Stimulated activated memory B cell treated with anti-CD40 and anti-IgM and Interleukin-4, amounts not matched to agents 10 μg/mL and 1 μg/mL and 100 μg/mL, for 72 hours (primary cell): ENCODE results near the gene VPS35.
"Not testable (repeated sequence)": the region's sequence is repeated elsewhere in the genome, so short reads cannot be mapped to it uniquely, and the experiment has no call there.

Source experiments
- ATAC-seq: fragments of 150-1000 bp; cut with Tn5 transposase; 2 replicates; pipeline ENCODE4 v1.10.0; 2021
- H3K27ac Mint-ChIP-seq: one replicate; pipeline ENCODE4 v1.8.0; 2022; ENCODE audit warnings: mild to moderate bottlenecking, mixed read lengths
- H3K27me3 Mint-ChIP-seq: one replicate; pipeline ENCODE4 v1.8.0; 2022; ENCODE audit warnings: mixed read lengths
- H3K36me3 Mint-ChIP-seq: one replicate; pipeline ENCODE4 v1.8.0; 2022; ENCODE audit warnings: mixed read lengths
- H3K4me1 Mint-ChIP-seq: one replicate; pipeline ENCODE4 v1.8.0; 2022; ENCODE audit warnings: mixed read lengths
- H3K4me3 Mint-ChIP-seq: one replicate; pipeline ENCODE4 v1.8.0; 2022; ENCODE audit warnings: mild to moderate bottlenecking, moderate library complexity, mixed read lengths
- H3K9me3 Mint-ChIP-seq: one replicate; pipeline ENCODE4 v1.8.0; 2022; ENCODE audit warnings: mixed read lengths

The VPS35 gene

DNA sequence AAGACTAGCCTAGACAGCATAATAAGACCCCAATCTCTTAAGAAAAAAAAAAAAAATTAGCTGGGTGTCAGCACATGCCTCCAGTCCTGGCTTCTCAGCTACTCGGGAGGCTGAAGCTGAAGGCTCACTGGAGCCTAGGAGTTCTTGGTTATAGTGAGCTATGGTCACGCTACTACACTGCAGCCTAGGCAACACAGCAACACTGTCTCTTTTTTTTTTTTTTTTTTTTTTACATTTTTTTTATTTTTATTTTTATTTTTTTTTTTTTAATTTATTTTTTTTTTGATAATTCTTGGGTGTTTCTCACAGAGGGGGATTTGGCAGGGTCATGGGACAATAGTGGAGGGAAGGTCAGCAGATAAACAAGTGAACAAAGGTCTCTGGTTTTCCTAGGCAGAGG is 4.6 kb upstream of the VPS35 start:
- Mint-ChIP-seq H3K36me3 (peaks cover 31% of the 10 kb centered on the region), H3K9me3 (no peaks in the 10 kb centered on the region), H3K4me1 (peaks cover 19% of the 10 kb centered on the region), H3K27ac (no peak overlapping the region), H3K4me3 (no peak overlapping the region), H3K27me3 (no peaks in the 10 kb centered on the region)
- no peak for ATAC-seq

DNA sequence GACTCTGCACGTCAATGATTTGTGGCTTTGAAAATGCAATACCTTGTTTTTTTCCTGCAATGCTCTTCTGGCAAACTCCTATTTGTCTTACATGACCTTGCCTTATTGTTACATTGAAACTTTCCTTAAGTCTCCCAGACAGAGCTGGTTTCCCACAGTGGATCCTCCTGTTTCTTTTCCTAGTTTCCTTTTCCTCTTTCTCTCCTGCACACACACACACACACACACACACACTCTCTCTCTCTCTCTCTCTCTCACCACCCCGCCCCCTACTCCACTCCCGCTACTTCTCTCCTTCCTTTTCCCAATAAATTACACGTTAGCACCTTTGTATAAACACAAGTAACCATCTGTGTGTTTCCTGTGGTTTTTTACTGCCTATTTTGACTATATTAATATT is 2.7 kb upstream of the VPS35 start:
- Mint-ChIP-seq H3K36me3 (peaks cover 21% of the 10 kb centered on the region), H3K27me3 (no peaks in the 10 kb centered on the region), H3K4me1 (peaks cover 33% of the 10 kb centered on the region), H3K4me3 (no peak overlapping the region), H3K9me3 (no peaks in the 10 kb centered on the region), H3K27ac (no peak overlapping the region)
- ATAC-seq: no peak

DNA sequence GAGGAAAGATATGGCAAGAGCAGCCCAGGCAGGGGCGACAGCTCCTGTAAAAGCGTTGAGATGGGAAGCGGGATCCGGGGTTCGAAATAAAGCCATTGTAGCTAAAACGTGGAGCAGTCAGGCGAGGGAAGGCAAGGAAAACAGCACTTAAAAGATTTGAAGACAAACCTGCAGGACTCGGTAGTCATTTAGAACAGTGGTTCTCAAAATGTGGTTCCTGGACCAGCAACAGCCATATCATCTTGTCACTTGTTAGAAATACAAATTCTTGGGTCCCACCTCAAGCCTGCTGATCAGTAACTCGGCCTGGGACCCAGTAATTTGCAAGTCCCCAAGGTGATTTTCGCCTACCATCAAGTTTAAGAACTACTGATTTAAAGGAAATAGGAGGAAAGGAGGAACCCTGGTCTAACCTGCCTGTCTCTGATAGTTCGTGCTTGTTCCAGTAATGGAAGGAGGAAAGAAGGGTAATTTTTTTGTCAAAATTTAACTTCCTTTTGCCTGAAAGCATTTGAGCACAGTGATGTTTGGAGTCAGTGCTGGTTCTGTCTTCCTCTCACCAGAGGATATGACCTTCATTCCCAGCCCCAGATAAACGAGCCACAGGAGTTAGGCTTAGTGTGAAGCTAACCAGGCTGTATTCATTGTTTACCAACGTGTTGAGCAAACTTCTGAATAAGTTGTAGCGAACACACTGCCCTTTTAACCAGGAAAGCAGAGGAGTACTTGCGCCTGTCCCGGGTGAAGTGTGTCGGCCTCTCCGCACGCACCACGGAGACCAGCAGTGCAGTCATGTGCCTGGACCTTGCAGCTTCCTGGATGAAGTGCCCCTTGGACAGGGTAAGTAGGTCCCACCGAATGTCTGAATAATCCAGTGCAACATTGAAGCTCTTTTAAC is 1.6 kb upstream of the VPS35 start:
- no peaks in the 10 kb centered on the region for H3K27me3 Mint-ChIP-seq
- peaks cover 10% of the 10 kb centered on the region for H3K36me3 Mint-ChIP-seq
- H3K4me1 Mint-ChIP-seq: peaks cover 43% of the 10 kb centered on the region
- ATAC-seq: no peak
- H3K27ac Mint-ChIP-seq: no peak overlapping the region
- no peak overlapping the region for H3K4me3 Mint-ChIP-seq
- no peaks in the 10 kb centered on the region for H3K9me3 Mint-ChIP-seq

DNA sequence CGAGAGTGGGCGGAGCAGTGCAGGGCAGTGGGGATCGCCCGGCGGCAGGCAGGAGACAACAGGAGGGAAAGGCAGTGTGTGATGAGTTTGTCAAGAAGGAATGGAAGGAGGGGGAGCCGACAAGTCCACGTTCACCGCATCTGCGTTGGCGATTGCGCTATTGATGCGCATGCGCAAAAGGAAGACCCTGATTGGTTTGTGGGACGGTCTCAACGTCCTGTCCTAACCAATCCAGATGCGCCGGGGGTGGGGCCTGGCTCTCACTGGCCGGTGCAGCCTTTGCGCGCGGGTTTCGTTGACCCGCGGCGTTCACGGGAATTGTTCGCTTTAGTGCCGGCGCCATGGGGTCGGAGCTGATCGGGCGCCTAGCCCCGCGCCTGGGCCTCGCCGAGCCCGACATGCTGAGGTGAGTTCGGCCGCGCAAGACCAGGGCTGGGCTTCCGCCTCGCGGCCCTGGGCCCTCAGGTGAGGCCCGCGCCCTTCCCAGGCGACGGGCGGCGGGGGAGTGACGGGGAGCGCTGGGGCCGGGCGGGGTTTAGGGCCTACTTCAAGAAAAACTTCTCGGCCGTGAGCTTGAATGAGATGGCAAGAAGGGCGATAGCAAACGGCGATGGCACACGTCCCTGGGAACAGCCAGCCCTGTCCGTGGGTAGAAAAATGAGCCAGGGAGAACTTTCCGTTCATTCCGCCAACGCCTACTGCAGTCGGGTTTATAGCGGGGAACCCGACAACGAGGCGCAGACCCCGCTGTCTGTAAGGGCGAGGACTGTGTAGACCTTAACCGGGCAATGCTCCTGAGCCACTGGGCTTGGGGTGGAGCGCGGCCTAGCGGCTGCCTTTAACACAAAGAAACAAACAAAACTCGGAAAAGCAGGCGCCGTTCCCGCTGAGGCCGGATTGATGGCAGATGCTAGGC is 645 bp upstream of the VPS35 start, which contains the start of gene ORC6:
TSS of gene ORC6 (plus strand) at position 295 of the 916 bp plus-strand sequence. CDS start at position 342, 47 bp downstream.
- H3K27me3 Mint-ChIP-seq: no peaks in the 10 kb centered on the region
- H3K36me3 Mint-ChIP-seq: peaks cover 1% of the 10 kb centered on the region
- H3K9me3 Mint-ChIP-seq: no peaks in the 10 kb centered on the region
- H3K27ac Mint-ChIP-seq: no peak within 1 kb of the TSS
- peak; percentile 94 for ATAC-seq
- no peak within 1 kb of the TSS for H3K4me3 Mint-ChIP-seq
- H3K4me1 Mint-ChIP-seq: peaks cover 52% of the 10 kb centered on the region

DNA sequence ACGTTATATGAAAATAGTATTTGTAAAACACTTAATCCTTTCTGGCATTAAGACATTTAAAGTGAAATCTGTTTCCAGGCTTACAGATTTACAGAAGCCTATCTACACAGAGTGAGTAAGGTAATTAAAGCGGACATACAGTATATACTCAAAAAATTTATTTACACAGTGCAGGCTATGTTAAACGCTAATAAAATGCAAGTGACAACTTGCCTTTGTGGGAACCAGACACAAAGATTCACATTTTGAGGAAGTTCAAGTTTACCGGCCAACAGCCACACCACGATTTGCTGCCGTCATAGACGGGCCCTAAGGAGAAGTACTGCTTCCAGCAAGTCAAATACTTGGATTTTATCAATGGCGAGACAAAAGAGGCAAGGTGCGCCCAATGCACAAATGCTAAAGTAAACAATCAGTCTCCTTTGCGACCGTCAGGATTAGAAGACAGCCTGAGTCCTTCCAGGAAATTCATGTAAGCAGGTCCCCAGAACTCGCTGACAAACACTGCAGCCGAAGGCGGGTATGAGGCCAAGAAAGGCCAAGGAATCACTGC is 801 bp downstream of the VPS35 start:
- ATAC-seq: no peak
- Mint-ChIP-seq H3K4me1 (peaks cover 66% of the 10 kb centered on the region), H3K9me3 (no peaks in the 10 kb centered on the region), H3K27me3 (no peaks in the 10 kb centered on the region), H3K27ac (no peak overlapping the region), H3K4me3 (no peak overlapping the region), H3K36me3 (no peaks in the 10 kb centered on the region)

DNA sequence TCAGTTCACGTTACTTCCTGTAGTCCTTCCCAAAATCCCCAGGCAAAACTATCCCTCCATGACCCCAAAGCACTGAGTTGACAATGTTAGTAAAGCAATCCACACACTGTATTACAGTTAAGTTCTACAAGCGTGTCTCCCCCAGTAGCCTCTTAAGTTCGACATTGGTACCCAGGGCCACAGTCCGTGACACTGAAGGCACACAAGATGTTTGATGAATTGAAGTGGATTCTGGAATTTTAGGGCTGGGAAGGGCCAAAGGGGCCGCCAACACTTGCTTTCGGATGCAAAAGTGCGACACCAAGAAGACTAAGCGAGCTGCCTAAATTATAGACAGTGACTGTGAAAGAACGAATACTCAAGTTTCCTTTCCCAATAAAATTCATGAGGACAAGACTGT is 1.5 kb downstream of the VPS35 start:
- H3K27ac Mint-ChIP-seq: no peak overlapping the region
- H3K36me3 Mint-ChIP-seq: peaks cover 1% of the 10 kb centered on the region
- H3K27me3 Mint-ChIP-seq: no peaks in the 10 kb centered on the region
- H3K9me3 Mint-ChIP-seq: no peaks in the 10 kb centered on the region
- H3K4me1 Mint-ChIP-seq: peaks cover 66% of the 10 kb centered on the region
- H3K4me3 Mint-ChIP-seq: no peak overlapping the region
- no peak for ATAC-seq

DNA sequence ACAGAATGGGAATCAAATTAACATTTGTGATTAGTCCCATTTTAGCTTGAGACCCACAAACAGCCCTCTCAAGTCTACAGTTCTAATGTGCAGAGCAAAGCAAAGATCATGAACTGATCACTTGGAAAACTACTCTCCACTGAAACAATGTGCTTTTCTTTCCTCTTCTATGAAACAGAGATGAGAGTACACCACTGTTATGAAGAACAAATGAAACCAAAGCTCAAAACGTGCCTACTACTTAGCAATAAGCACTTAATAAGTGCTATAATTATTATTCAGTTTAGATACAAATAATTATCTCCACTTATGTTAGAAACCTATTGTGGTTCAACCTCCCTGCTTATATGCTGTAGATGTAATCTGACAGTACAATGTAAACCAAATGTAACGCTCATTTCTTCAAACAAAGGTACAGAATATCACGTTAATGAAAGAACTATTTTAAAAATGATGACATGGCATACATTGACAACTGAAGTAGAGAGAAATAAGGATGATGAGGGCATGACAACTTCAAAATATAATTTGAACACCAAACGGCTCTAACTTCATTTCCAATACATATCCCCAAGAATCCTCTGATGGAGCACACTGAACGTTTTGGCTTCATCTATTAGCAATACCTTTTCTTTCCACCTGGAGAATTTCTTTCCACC is 2.0 kb downstream of the VPS35 start:
- ATAC-seq: no peak
- H3K4me3 Mint-ChIP-seq: no peak overlapping the region
- H3K4me1 Mint-ChIP-seq: peaks cover 61% of the 10 kb centered on the region
- no peaks in the 10 kb centered on the region for H3K9me3 Mint-ChIP-seq
- H3K36me3 Mint-ChIP-seq: peaks cover 5% of the 10 kb centered on the region
- H3K27ac Mint-ChIP-seq: no peak overlapping the region
- no peaks in the 10 kb centered on the region for H3K27me3 Mint-ChIP-seq

DNA sequence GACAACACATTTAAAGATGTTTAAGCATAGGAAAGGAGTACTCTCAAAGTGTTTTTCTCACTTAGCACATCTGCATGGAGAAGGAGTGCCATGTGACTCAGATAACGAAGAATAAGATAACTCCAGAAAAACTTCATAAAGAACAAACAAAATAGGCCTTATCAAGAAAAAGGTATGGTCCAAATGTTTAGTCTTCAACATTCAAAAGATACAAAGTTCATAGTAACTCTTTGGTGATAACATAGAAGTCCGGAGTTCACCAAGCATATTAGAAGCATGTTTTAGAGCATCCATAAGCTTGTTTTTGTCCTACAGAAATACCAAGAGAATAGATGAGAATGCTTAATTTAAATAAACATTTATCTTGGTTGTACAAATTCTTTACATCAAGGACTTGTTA is 7.1 kb downstream of the VPS35 start:
- peaks cover 29% of the 10 kb centered on the region for H3K36me3 Mint-ChIP-seq

DNA sequence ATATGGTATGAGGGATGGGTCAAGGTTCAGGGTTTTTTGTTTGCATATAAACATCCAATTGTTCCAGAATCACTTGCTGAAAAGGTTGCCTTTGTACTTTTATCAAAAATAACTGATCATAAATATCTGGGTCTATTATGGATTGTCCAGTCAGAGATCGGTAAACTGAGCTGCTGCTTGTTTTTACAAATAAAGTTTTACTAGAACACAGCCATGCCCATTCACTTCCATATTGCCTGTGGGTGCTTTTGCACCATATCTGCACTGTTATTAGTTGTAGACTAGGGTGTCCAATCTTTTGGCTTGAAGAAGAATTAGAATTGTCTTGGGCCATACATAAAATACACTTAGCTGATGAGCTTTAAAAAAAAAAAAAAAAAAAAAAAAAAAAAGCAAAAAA is 11.0 kb downstream of the VPS35 start:
- H3K4me3 Mint-ChIP-seq: not testable (repeated sequence)
- H3K36me3 Mint-ChIP-seq: peaks cover 53% of the 10 kb centered on the region

More for the DNA sequence above, 7.1 kb downstream of the VPS35 start:
- H3K9me3 Mint-ChIP-seq, ATAC-seq, H3K4me3 Mint-ChIP-seq, H3K27me3 Mint-ChIP-seq, H3K27ac Mint-ChIP-seq: not testable (repeated sequence)
- H3K4me1 Mint-ChIP-seq: peaks cover 36% of the 10 kb centered on the region

DNA sequence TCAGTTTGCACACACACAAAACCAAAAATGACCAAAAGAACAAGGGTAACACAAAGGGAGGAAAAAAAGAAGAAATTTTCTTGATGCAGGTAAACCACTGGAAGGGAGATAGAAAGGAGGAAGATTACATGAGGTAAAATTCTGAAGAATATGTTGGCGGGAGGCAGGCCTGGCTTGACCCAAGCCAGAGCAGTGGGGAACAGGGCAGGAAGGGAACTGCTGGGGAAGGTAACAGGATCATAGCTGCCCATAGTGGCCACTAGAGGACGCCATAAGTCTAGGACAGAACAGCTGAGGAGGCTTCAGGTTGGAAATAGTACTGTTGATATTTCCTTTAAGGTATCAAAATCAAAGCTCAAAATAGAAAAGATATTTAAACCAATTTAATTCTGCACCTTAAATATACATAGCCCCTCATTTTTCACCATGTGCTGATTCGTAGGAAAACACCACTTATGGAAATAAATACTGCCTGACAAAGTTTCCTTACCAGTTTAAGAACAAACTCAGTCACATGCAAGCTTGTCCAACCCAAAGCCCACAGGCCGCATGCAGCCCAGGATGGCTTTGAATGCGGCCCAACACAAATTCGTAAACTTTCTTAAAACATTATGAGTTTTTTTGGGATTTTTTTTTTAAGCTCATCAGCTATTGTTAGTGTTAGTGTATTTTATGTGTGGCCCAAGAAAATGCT is 15.5 kb downstream of the VPS35 start:
- peaks cover 43% of the 10 kb centered on the region for H3K36me3 Mint-ChIP-seq

More for the DNA sequence above, 11.0 kb downstream of the VPS35 start:
- H3K4me1 Mint-ChIP-seq, H3K9me3 Mint-ChIP-seq, ATAC-seq, H3K27me3 Mint-ChIP-seq, H3K27ac Mint-ChIP-seq: not testable (repeated sequence)

DNA sequence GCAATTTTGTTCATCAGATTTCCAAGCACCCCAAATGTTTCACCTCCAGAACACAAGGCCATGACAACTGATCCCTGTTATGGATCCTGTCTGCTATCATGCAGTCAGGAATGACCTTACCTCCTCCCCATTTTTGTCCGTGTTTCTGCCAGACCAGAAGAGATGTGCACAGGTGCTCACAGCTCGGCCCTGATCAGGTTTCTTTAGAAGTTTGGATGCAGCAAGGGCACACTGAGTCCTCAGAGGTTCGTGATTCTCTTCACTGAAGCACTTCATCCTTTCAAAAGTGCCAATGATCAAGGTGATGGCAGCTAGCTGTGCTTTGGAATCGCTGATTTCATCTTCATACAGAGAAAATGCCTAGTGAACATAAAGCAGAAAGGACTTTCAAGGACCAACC is 26.9 kb downstream of the VPS35 start:
- H3K36me3 Mint-ChIP-seq: peaks cover 35% of the 10 kb centered on the region
- H3K4me3 Mint-ChIP-seq: no peak overlapping the region
- H3K4me1 Mint-ChIP-seq: peaks cover 20% of the 10 kb centered on the region
- ATAC-seq: no peak
- H3K27me3 Mint-ChIP-seq: no peaks in the 10 kb centered on the region
- H3K27ac Mint-ChIP-seq: no peak overlapping the region
- H3K9me3 Mint-ChIP-seq: no peaks in the 10 kb centered on the region

More for the DNA sequence above, 15.5 kb downstream of the VPS35 start:
- no peak overlapping the region for H3K27ac Mint-ChIP-seq
- peak; percentile 75 for ATAC-seq
- no peak overlapping the region for H3K4me3 Mint-ChIP-seq
- no peaks in the 10 kb centered on the region for H3K27me3 Mint-ChIP-seq
- H3K4me1 Mint-ChIP-seq: peaks cover 6% of the 10 kb centered on the region
- H3K9me3 Mint-ChIP-seq: no peaks in the 10 kb centered on the region

DNA sequence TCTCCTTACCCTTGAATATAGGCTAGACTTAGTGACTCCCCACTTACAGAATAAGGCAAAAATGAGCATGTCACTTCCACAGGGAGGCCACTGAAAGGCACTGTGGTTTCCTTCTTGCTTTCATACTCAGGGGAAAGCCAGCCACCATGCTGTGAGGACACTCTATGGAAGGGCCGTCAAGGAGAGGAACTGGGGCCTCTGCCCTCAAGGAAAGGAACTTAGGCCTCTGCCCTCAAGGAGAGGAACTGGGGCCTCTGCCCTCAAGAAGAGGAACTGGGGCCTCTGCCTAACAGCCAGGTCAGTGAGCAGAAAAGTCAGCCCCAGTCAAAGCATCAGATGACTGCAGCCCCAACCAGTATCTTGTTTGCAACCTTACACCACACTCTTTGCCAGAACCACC is 30.1 kb downstream of the VPS35 start:
- H3K27ac Mint-ChIP-seq: peak overlapping the region; percentile 67
- peaks cover 24% of the 10 kb centered on the region for H3K36me3 Mint-ChIP-seq
- H3K27me3 Mint-ChIP-seq: no peaks in the 10 kb centered on the region
- no peaks in the 10 kb centered on the region for H3K9me3 Mint-ChIP-seq
- no peak overlapping the region for H3K4me3 Mint-ChIP-seq
- peaks cover 20% of the 10 kb centered on the region for H3K4me1 Mint-ChIP-seq
- peak; percentile 98 for ATAC-seq

DNA sequence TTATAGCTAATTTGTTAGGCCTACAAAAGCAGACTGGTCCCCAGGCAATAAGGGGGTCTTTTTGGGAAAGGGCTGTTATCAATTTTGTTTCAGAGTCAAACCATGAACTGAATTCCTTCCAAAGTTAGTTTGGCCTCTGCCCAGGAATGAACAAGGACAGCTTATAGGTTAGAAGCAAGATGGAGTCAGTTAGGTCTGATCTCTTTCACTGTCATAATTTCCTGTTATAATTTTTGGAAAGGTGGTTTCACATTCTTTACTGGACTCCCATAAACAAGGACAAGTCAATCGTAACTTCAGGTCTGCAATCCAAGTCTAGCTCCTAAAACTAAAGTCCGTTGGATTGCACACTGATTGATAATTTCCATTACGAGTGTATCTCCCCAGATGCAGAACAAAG is 37.7 kb downstream of the VPS35 start:
- Mint-ChIP-seq H3K4me3 (no peak overlapping the region), H3K9me3 (peaks cover 3% of the 10 kb centered on the region), H3K36me3 (peaks cover 30% of the 10 kb centered on the region), H3K4me1 (no peaks in the 10 kb centered on the region), H3K27ac (no peak overlapping the region), H3K27me3 (no peaks in the 10 kb centered on the region)
- ATAC-seq: no peak

DNA sequence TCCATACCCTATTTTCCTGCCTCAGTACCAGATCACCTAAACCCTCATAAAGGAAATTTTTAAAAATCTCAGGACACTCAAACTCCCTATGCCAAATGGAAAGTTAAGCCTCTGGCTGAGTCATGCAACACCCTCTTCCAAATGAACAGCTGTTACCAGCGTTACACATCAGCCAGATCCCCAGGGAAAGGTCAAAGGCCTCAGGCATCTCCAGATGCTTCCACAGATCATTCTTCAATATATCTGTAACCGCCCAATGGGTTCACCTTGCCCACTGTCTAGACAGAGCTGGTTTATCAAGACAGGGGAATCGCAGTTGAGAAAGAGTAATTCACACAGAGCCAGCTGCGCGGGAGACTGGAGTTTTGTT is 38.7 kb downstream of the VPS35 start:
- ATAC-seq: no peak
- peaks cover 38% of the 10 kb centered on the region for H3K36me3 Mint-ChIP-seq
- H3K9me3 Mint-ChIP-seq: peaks cover 8% of the 10 kb centered on the region
- H3K27ac Mint-ChIP-seq: no peak overlapping the region
- H3K4me3 Mint-ChIP-seq: no peak overlapping the region
- no peaks in the 10 kb centered on the region for H3K27me3 Mint-ChIP-seq
- H3K4me1 Mint-ChIP-seq: no peaks in the 10 kb centered on the region
